Aorta (tissue), 5 donors: ENCODE results near the gene HEXD. TPM values are rescaled to one million over a fixed set of nuclear protein-coding genes. Genes with fewer than 3 reads are reported as not detected.

ENCODE experiments used
- ATAC-seq: fragments of 200-7000 bp; cut with Tn5 transposase; one replicate; pipeline ENCODE4 v1.9.1; 2022; ENCODE audit warnings: moderate library complexity; ENCODE audit not compliant: low FRiP score
- DNase-seq, 2 donors: peaks; one replicate each; pipeline ENCODE4 v3.0.0-alpha.2; 2020
- H3K27ac ChIP-seq, 2 donors: one replicate each; pipeline ENCODE4 v1.5.1; 2013; ENCODE audit warnings: low read length in 2 of 2, mild to moderate bottlenecking in 2 of 2, moderate library complexity in 2 of 2, control low read depth in 1 of 2, inconsistent platforms in 1 of 2, low read depth in 1 of 2
- H3K27me3 ChIP-seq, 2 donors: one replicate each; pipeline ENCODE4 v1.6.1; 2013; ENCODE audit warnings: control low read depth in 1 of 2, low read length in 1 of 2, mild to moderate bottlenecking in 1 of 2, moderate library complexity in 1 of 2; ENCODE audit not compliant: insufficient read depth in 2 of 2, control insufficient read depth in 1 of 2
- H3K36me3 ChIP-seq, 2 donors: one replicate each; pipeline ENCODE4 v1.6.1; 2013; ENCODE audit warnings: control low read depth in 1 of 2, low read length in 1 of 2, mild to moderate bottlenecking in 1 of 2; ENCODE audit not compliant: insufficient read depth in 2 of 2, control insufficient read depth in 1 of 2
- H3K4me1 ChIP-seq, 2 donors: one replicate each; pipeline ENCODE4 v1.6.1; 2013; ENCODE audit warnings: low read length in 2 of 2, control low read depth in 1 of 2, mild to moderate bottlenecking in 1 of 2, moderate library complexity in 1 of 2; ENCODE audit not compliant: insufficient read depth in 2 of 2, control insufficient read depth in 1 of 2
- H3K4me3 ChIP-seq, 2 donors: one replicate each; pipeline ENCODE4 v1.5.1; 2013; ENCODE audit warnings: low read length in 2 of 2, control low read depth in 1 of 2, mild to moderate bottlenecking in 1 of 2
- H3K9me3 ChIP-seq: one replicate; pipeline ENCODE4 v1.6.1; 2013; ENCODE audit warnings: mild to moderate bottlenecking, low read length; ENCODE audit not compliant: control insufficient read depth
- WGBS, 2 donors: extraction: QIAGEN DNeasy Blood & Tissue Kit; methylation state at CpG; one replicate each; pipeline ENCODE4 v1.1.7; 2013; 5-methylcytosine and 5-hydroxymethylcytosine counted together
- intact Hi-C, 2 donors: fragments of 100-400 bp; cut with DNase I; formaldehyde crosslinking; loops; one replicate each; pipeline versions ENCODE4 v1.14.2 to v1.15.0; 2022
- polyA plus RNA-seq, 2 donors: library from polyadenylated mRNA; stranded (reverse); fragments of 200-250 nt; gene quantifications; one replicate each; pipeline ENCODE4 v1.2.3, GENCODE V29; 2013
- total RNA-seq, 2 donors: library from RNA; stranded (reverse); fragmentation: NEBNext Ultra II Directional; extraction: Animal tissue kit (Norgen Biotek cat#: 25700); gene quantifications; one replicate each; pipeline ENCODE4 v1.2.1, GENCODE V29; 2021
- donor health status: healthy with polysubstance abuse.
- donor health status: Bipolar disorder and iron deficiency.
- donor health status: DM: no; HTN: no; CAD: no.
- donor health status: DM: no; HTN: no; CAD: no.
- donor health status: DM: yes; HTN: yes; CAD: no.

Gene HEXD
- total and polyA plus RNA-seq, 4 donors, result 14.8 to 133 (median 25.2) TPM

- Histone ChIP-seq H3K4me3 (no peak overlapping the region), H3K36me3 (no peaks in the 10 kb centered on the region), H3K27me3 (no peaks in the 10 kb centered on the region), H3K9me3 (no peaks in the 10 kb centered on the region), H3K4me1 (no peaks in the 10 kb centered on the region), H3K27ac (no peak overlapping the region)
- peak in 1 of 2 donors; percentile 54 for DNase-seq
- intact Hi-C loops, result no loop called here
- ATAC-seq, result no peak
- WGBS, 2 donors, result 59 to 79% methylated on average over 3 of the region's 3 CpGs
These were observed 16.0 kb downstream of the HEXD start for GRCh38 chr17:82434216-82434565.

GRCh38 chr17:82435103-82435502, 17.0 kb downstream of the HEXD start:
- WGBS, 2 donors, result 81% methylated on average over 12 of the region's 12 CpGs
- H3K27ac ChIP-seq, result no peak overlapping the region
- intact Hi-C loops, result no loop called here
- no peaks in the 10 kb centered on the region for H3K4me1 ChIP-seq
- H3K9me3 ChIP-seq, result no peaks in the 10 kb centered on the region
- DNase-seq (no peak), ATAC-seq (no peak)
- H3K36me3 ChIP-seq, result no peaks in the 10 kb centered on the region
- no peak overlapping the region for H3K4me3 ChIP-seq
- H3K27me3 ChIP-seq, result no peaks in the 10 kb centered on the region

GRCh38 chr17:82435601-82436583, 17.7 kb downstream of the HEXD start:
- no peak for ATAC-seq
- WGBS, 2 donors, result 87 to 89% methylated on average over 43 of the region's 43 CpGs

GRCh38 chr17:82436601-82437324, 18.6 kb downstream of the HEXD start:
- no peaks in the 10 kb centered on the region for H3K4me1 ChIP-seq
- ATAC-seq, result no peak
- 89 to 91% methylated on average over 35 to 36 of the region's 36 CpGs for WGBS, 2 donors
- no peaks in the 10 kb centered on the region for H3K9me3 ChIP-seq
- no peak overlapping the region for H3K27ac ChIP-seq
- no peaks in the 10 kb centered on the region for H3K27me3 ChIP-seq
- DNase-seq, result no peak
- no peak overlapping the region for H3K4me3 ChIP-seq
- H3K36me3 ChIP-seq, result no peaks in the 10 kb centered on the region
- intact Hi-C loops, result no loop called here

More at GRCh38 chr17:82435601-82436583, 17.7 kb downstream of the HEXD start:
- no peaks in the 10 kb centered on the region for H3K36me3 ChIP-seq
- H3K27ac ChIP-seq, result no peak overlapping the region
- no peaks in the 10 kb centered on the region for H3K4me1 ChIP-seq
- intact Hi-C loops, result no loop called here
- DNase-seq, result no peak
- no peak overlapping the region for H3K4me3 ChIP-seq
- no peaks in the 10 kb centered on the region for H3K27me3 ChIP-seq
- H3K9me3 ChIP-seq, result no peaks in the 10 kb centered on the region

GRCh38 chr17:82437325-82437668, 19.1 kb downstream of the HEXD start:
- ATAC-seq, result no peak
- no peak for DNase-seq
- Histone ChIP-seq H3K9me3 (no peaks in the 10 kb centered on the region), H3K36me3 (no peaks in the 10 kb centered on the region), H3K4me1 (no peaks in the 10 kb centered on the region), H3K4me3 (no peak overlapping the region), H3K27ac (no peak overlapping the region), H3K27me3 (no peaks in the 10 kb centered on the region)
- intact Hi-C loops, result no loop called here
- WGBS, 2 donors, result 86 to 92% methylated on average over 18 of the region's 18 CpGs

GRCh38 chr17:82438401-82439193, 20.4 kb downstream of the HEXD start:
- peak in 1 of 2 donors; percentile 68 for DNase-seq
- H3K4me3 ChIP-seq, result no peak overlapping the region
- H3K4me1 ChIP-seq, result no peaks in the 10 kb centered on the region
- H3K36me3 ChIP-seq, result no peaks in the 10 kb centered on the region
- H3K27ac ChIP-seq, result no peak overlapping the region
- no peak for ATAC-seq
- intact Hi-C loops, result no loop called here
- H3K27me3 ChIP-seq, result no peaks in the 10 kb centered on the region
- 84 to 87% methylated on average over 26 of the region's 26 CpGs for WGBS, 2 donors
- H3K9me3 ChIP-seq, result no peaks in the 10 kb centered on the region

- H3K27me3 ChIP-seq, result no peaks in the 10 kb centered on the region
- no peaks in the 10 kb centered on the region for H3K4me1 ChIP-seq
- no peak overlapping the region for H3K27ac ChIP-seq
- WGBS, 2 donors, result 85 to 86% methylated on average over 29 of the region's 29 CpGs
- no peaks in the 10 kb centered on the region for H3K36me3 ChIP-seq
- ATAC-seq, result no peak
- H3K4me3 ChIP-seq, result no peak overlapping the region
- DNase-seq, result peak in 1 of 2 donors; percentile 70
- intact Hi-C loops, result no loop called here
- no peaks in the 10 kb centered on the region for H3K9me3 ChIP-seq
These were observed 21.2 kb downstream of the HEXD start for GRCh38 chr17:82439194-82439828.

- intact Hi-C loops, result no loop called here
- H3K4me1 ChIP-seq, result no peaks in the 10 kb centered on the region
- H3K36me3 ChIP-seq, result no peaks in the 10 kb centered on the region
- no peak for ATAC-seq
- peak in 1 of 2 donors; percentile 70 for DNase-seq
- no peaks in the 10 kb centered on the region for H3K9me3 ChIP-seq
- no peak overlapping the region for H3K4me3 ChIP-seq
- no peak overlapping the region for H3K27ac ChIP-seq
- WGBS, 2 donors, result 93 to 94% methylated on average over 33 to 34 of the region's 34 CpGs
- no peaks in the 10 kb centered on the region for H3K27me3 ChIP-seq
These were observed 21.8 kb downstream of the HEXD start for GRCh38 chr17:82439829-82440365.
